IMR-90 (cell line): ENCODE results near the gene ABCA6. TPM values are rescaled to one million over a fixed set of nuclear protein-coding genes. Genes with fewer than 3 reads are reported as not detected.

ENCODE experiments used
- ATAC-seq: fragments of 200-7000 bp; cut with Tn5 transposase; 2 replicates; pipeline ENCODE4 v1.9.1; 2020; ENCODE audit warnings: low read depth, mild to moderate bottlenecking, moderate library complexity
- BruUV-seq: library from RNA; stranded (reverse); fragments of 400-500 nt; replicated peaks from 2 replicates; lab custom pipeline; 2021; lab: Mats Ljungman, UMichigan
- CTCF ChIA-PET: fragments of 300-600 bp; formaldehyde crosslinking; extraction: SDS; loops from one replicate; lab custom pipeline; 2021; ENCODE audit warnings: antibody characterized with exemption; lab: Yijun Ruan, JAX
- POLR2A ChIA-PET: fragments of 300-600 bp; sonication (Branson Sonifier 250); formaldehyde crosslinking; loops from one replicate; lab custom pipeline; 2022; ENCODE audit warnings: antibody characterized with exemption; ENCODE audit not compliant: unreplicated experiment; lab: Charles Lee
- DNase-seq: peaks from one replicate; pipeline ENCODE4 v3.0.0; 2013
- H2AFZ ChIP-seq: replicated peaks from 2 replicates; pipeline ENCODE3; 2013; ENCODE audit warnings: low read length, mild to moderate bottlenecking; ENCODE audit not compliant: poor library complexity
- H2AK5ac ChIP-seq: 2 replicates; pipeline ENCODE4 v1.6.1; 2013; ENCODE audit warnings: low read depth, low read length, inconsistent platforms
- H2AK9ac ChIP-seq: replicated peaks from 2 replicates; pipeline ENCODE3; 2013; ENCODE audit warnings: mild to moderate bottlenecking, low read depth, low read length, moderate library complexity; ENCODE audit not compliant: poor library complexity
- H2BK120ac ChIP-seq: 2 replicates; pipeline ENCODE4 v1.6.1; 2013; ENCODE audit warnings: low read depth, low read length, inconsistent platforms
- H2BK15ac ChIP-seq: 3 replicates; pipeline ENCODE4 v1.6.1; 2013; ENCODE audit warnings: low read depth, low read length, inconsistent platforms
- H2BK20ac ChIP-seq: 2 replicates; pipeline ENCODE4 v1.6.1; 2013; ENCODE audit warnings: low read depth, mild to moderate bottlenecking, inconsistent platforms, low read length, moderate library complexity
- H2BK5ac ChIP-seq: 2 replicates; pipeline ENCODE4 v1.6.1; 2013; ENCODE audit warnings: mild to moderate bottlenecking, low read depth, low read length, inconsistent platforms; ENCODE audit not compliant: poor library complexity, severe bottlenecking
- H3K14ac ChIP-seq: replicated peaks from 2 replicates; pipeline ENCODE4 v1.6.1; 2013; ENCODE audit warnings: low read depth, low read length, inconsistent platforms
- H3K18ac ChIP-seq: 2 replicates; pipeline ENCODE4 v1.6.1; 2013; ENCODE audit warnings: low read depth, low read length, control low read depth
- H3K23ac ChIP-seq: 2 replicates; pipeline ENCODE4 v1.6.1; 2013; ENCODE audit warnings: low read depth, low read length, inconsistent platforms
- H3K27ac ChIP-seq: 2 replicates; pipeline ENCODE4 v1.5.1; 2013; ENCODE audit warnings: mild to moderate bottlenecking, control low read depth, low read length; ENCODE audit not compliant: insufficient read depth
- H3K27me3 ChIP-seq: 2 replicates; pipeline ENCODE4 v1.6.1; 2013; ENCODE audit warnings: low read length; ENCODE audit not compliant: control insufficient read depth, insufficient read depth
- H3K36me3 ChIP-seq: 2 replicates; pipeline ENCODE4 v1.6.1; 2013; ENCODE audit warnings: low read length, mixed read lengths; ENCODE audit not compliant: control insufficient read depth, insufficient read depth
- H3K4ac ChIP-seq: 2 replicates; pipeline ENCODE4 v1.6.1; 2013; ENCODE audit warnings: low read depth, low read length, inconsistent platforms
- H3K4me1 ChIP-seq: 2 replicates; pipeline ENCODE4 v1.6.1; 2013; ENCODE audit warnings: low read length, mixed read lengths; ENCODE audit not compliant: control insufficient read depth, insufficient read depth
- H3K4me2 ChIP-seq: 2 replicates; pipeline ENCODE4 v1.6.1; 2013; ENCODE audit warnings: low read depth, mild to moderate bottlenecking, control low read depth, low read length, moderate library complexity
- H3K4me3 ChIP-seq: 2 replicates; pipeline ENCODE4 v1.5.1; 2013; ENCODE audit warnings: low read depth, mild to moderate bottlenecking, control low read depth, low read length, moderate library complexity; ENCODE audit not compliant: insufficient read depth
- H3K56ac ChIP-seq: 2 replicates; pipeline ENCODE4 v1.6.1; 2013; ENCODE audit warnings: low read length, inconsistent platforms; ENCODE audit not compliant: insufficient read depth; ENCODE audit errors: extremely low read depth
- H3K79me1 ChIP-seq, 2 experiments: 2 replicates each; pipeline ENCODE4 v1.6.1; 2013; ENCODE audit warnings: low read length in 2 of 2, inconsistent platforms in 1 of 2, low read depth in 1 of 2
- H3K9ac ChIP-seq: 2 replicates; pipeline ENCODE4 v1.6.1; 2013; ENCODE audit warnings: low read depth, low read length, control low read depth
- H3K9me1 ChIP-seq: 2 replicates; pipeline ENCODE4 v1.6.1; 2013; ENCODE audit warnings: low read length, inconsistent platforms; ENCODE audit not compliant: insufficient read depth
- H3K9me3 ChIP-seq: 2 replicates; pipeline ENCODE4 v1.6.1; 2013; ENCODE audit warnings: low read length; ENCODE audit not compliant: control insufficient read depth, insufficient read depth
- H4K20me1 ChIP-seq: 2 replicates; pipeline ENCODE4 v1.6.1; 2013; ENCODE audit warnings: low read length, inconsistent platforms; ENCODE audit not compliant: insufficient read depth
- H4K5ac ChIP-seq: 2 replicates; pipeline ENCODE4 v1.6.1; 2013; ENCODE audit warnings: mild to moderate bottlenecking, low read depth, low read length, control low read depth
- H4K8ac ChIP-seq, 2 experiments: 2 replicates each; pipeline ENCODE4 v1.6.1; 2013; ENCODE audit warnings: low read depth in 2 of 2, low read length in 2 of 2, control low read depth in 1 of 2, inconsistent platforms in 1 of 2
- H4K91ac ChIP-seq: 2 replicates; pipeline ENCODE4 v1.6.1; 2013; ENCODE audit warnings: low read depth, low read length, inconsistent platforms; ENCODE audit not compliant: insufficient read depth
- CHD1 ChIP-seq: IDR thresholded peaks from 2 replicates; pipeline ENCODE4 v1.6.1; 2012; ENCODE audit warnings: low read depth, low read length, improper control_type of control experiment
- WGBS, 2 experiments: methylation state at CpG; one replicate each; pipeline versions ENCODE4 v1.1.5 to v1.1.7; 2013; ENCODE audit warnings: missing lambda C conversion rate in 2 of 2; ENCODE audit not compliant: insufficient read length in 1 of 2; ENCODE audit errors: extremely low coverage in 2 of 2; 5-methylcytosine and 5-hydroxymethylcytosine counted together
- dilution Hi-C: fragments of 300-500 bp; cut with HindIII; formaldehyde crosslinking; loops from one replicate; pipeline ENCODE4 v1.14.3; 2018; ENCODE audit warnings: low sequenced_read_pairs; ENCODE audit not compliant: unreplicated experiment
- in situ Hi-C: fragments of 300-500 bp; cut with MboI; formaldehyde crosslinking; loops from 3 replicates; pipeline ENCODE4 v1.14.3; 2019; ENCODE audit warnings: low sequenced_read_pairs, inconsistent platforms, mixed read lengths
- intact Hi-C: fragments of 100-400 bp; cut with micrococcal nuclease; formaldehyde crosslinking; loops from 2 replicates; pipeline ENCODE4 v1.10.0; 2022
- polyA plus RNA-seq, 3 experiments: library from polyadenylated mRNA; depleted of rRNA; stranded (reverse); fragments of >200 nt; gene quantifications; 2 replicates each; pipeline ENCODE4 v1.2.3, GENCODE V29; 2012; ENCODE audit warnings: low replicate concordance in 1 of 3
- total RNA-seq: library from RNA; depleted of rRNA; stranded (reverse); fragments of >200 nt; gene quantifications from 2 replicates; pipeline ENCODE4 v1.2.3, GENCODE V29; 2012

ABCA6 gene
- total and polyA plus RNA-seq, 2 of the 4 experiments (the other 2 are of a cell fraction): under 0.01 TPM; not detected in 1

DNA sequence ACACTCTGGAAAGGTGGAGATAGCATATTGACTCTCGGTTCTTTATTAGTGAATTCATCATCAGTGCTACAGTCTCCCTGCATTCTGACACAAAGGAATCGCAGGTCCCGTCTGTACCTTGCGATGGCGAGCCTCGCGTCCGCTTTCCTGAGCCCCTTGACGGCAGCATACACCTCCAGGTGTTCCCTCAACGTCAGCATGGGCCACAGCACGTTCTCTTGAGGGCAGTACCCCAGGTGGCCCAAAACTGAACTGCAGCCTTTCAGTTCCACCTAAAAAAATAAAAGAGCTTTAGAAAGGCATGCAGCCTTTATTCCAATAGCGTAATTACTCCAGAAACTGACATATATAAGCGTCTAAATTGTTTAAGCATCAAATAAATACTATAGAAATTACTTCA, 56.8 kb downstream of the ABCA6 start:
- BruUV-seq: no TSS peak
- no CpG with 5 or more reads among the region's 13 CpGs for WGBS, 2 experiments
- no peaks in the 10 kb centered on the region for H3K79me1 ChIP-seq
- H4K5ac ChIP-seq: no peak overlapping the region
- ChIA-PET CTCF (no interaction called here), POLR2A (no interaction called here)
- H3K9ac ChIP-seq: no peak overlapping the region
- dilution Hi-C loops: no loop called here
- H3K56ac ChIP-seq: no peak overlapping the region
- DNase-seq (no peak), ATAC-seq (no peak)
- H3K9me3 ChIP-seq: peaks cover 6% of the 10 kb centered on the region
- no peaks in the 10 kb centered on the region for H3K9me1 ChIP-seq
- no peak overlapping the region for H3K27ac ChIP-seq
- H3K18ac ChIP-seq: no peak overlapping the region
- no peaks in the 10 kb centered on the region for H4K20me1 ChIP-seq
- no peak overlapping the region for H3K4me3 ChIP-seq
- in situ Hi-C loops: no loop called here
- H2AK5ac ChIP-seq: no peak overlapping the region
- no peak for TF ChIP-seq CHD1
- H2BK20ac ChIP-seq: no peak overlapping the region
- H3K23ac ChIP-seq: no peak overlapping the region
- H3K27me3 ChIP-seq: no peaks in the 10 kb centered on the region
- H2BK5ac ChIP-seq: no peak overlapping the region
- H2AFZ ChIP-seq: no peak overlapping the region
- H3K4me1 ChIP-seq: no peaks in the 10 kb centered on the region
- no peak overlapping the region for H2BK120ac ChIP-seq
- H3K14ac ChIP-seq: no peak overlapping the region
- H3K36me3 ChIP-seq: no peaks in the 10 kb centered on the region
- H3K4me2 ChIP-seq: no peak overlapping the region
- H4K8ac ChIP-seq: no peak overlapping the region
- no peak overlapping the region for H2AK9ac ChIP-seq
- no peak overlapping the region for H4K91ac ChIP-seq
- no peak overlapping the region for H2BK15ac ChIP-seq
- no peak overlapping the region for H3K4ac ChIP-seq
- intact Hi-C loops: no loop called here
